Naive thymus-derived CD4-positive, alpha-beta T cell (primary cell): ENCODE data around the gene KDM5B. TPM values are rescaled to one million over a fixed set of nuclear protein-coding genes. Genes with fewer than 3 reads are reported as not detected.
"Not testable (repeated sequence)": the region's sequence is repeated elsewhere in the genome, so short reads cannot be mapped to it uniquely, and the experiment has no call there.

ENCODE experiments used
- ATAC-seq: fragments of 150-1000 bp; cut with Tn5 transposase; 2 replicates; pipeline ENCODE4 v1.10.0; 2021; ENCODE audit warnings: mild to moderate bottlenecking, moderate library complexity
- CTCF ChIA-PET: fragments of 350-600 bp; sonication (Branson Sonifier 250); formaldehyde crosslinking; loops from one replicate; lab custom pipeline; 2021; ENCODE audit warnings: antibody characterized with exemption; lab: Charles Lee
- POLR2A ChIA-PET: fragments of 350-600 bp; sonication (Branson Sonifier 250); formaldehyde crosslinking; loops from one replicate; lab custom pipeline; 2021; ENCODE audit warnings: antibody characterized with exemption, inconsistent platforms; lab: Charles Lee
- DNase-seq, 9 donors: peaks; one replicate each; pipeline versions ENCODE4 v3.0.0 to v3.0.0-alpha.2; 2020 to 2022; ENCODE audit warnings: mixed read lengths in 1 of 9
- H3K27ac ChIP-seq: one replicate; pipeline ENCODE4 v1.7.0; 2013; ENCODE audit warnings: mild to moderate bottlenecking, low read depth, low read length, moderate library complexity
- H3K27me3 ChIP-seq, 2 donors: one replicate each; pipeline ENCODE4 v1.7.0; 2013; ENCODE audit warnings: low read length in 2 of 2, mild to moderate bottlenecking in 2 of 2, moderate library complexity in 2 of 2; ENCODE audit not compliant: control insufficient read depth in 2 of 2, insufficient read depth in 2 of 2
- H3K36me3 ChIP-seq, 3 experiments: 1 replicate in 2 of 3; 2 replicates in 1 of 3; pipeline ENCODE4 v1.7.0; 2013; ENCODE audit warnings: low read length in 3 of 3, mild to moderate bottlenecking in 3 of 3, moderate library complexity in 1 of 3; ENCODE audit not compliant: insufficient read depth in 3 of 3, control insufficient read depth in 2 of 3
- H3K4me1 ChIP-seq, 2 donors: one replicate each; pipeline ENCODE4 v1.7.0; 2013; ENCODE audit warnings: low read length in 2 of 2, mild to moderate bottlenecking in 2 of 2, moderate library complexity in 1 of 2; ENCODE audit not compliant: control insufficient read depth in 2 of 2, insufficient read depth in 2 of 2
- H3K4me3 ChIP-seq: 2 replicates; pipeline ENCODE4 v1.7.0; 2013; ENCODE audit warnings: mild to moderate bottlenecking, low read length
- H3K9me3 ChIP-seq, 3 experiments: 1 replicate in 2 of 3; 2 replicates in 1 of 3; pipeline ENCODE4 v1.7.0; 2013; ENCODE audit warnings: low read length in 3 of 3; ENCODE audit not compliant: control insufficient read depth in 2 of 3
- H3K27ac Mint-ChIP-seq, 9 donors: one replicate each; pipeline ENCODE4 v1.8.0; 2020 to 2022; ENCODE audit warnings: mixed read lengths in 9 of 9, mild to moderate bottlenecking in 8 of 9, moderate library complexity in 5 of 9, inconsistent platforms in 2 of 9
- H3K27me3 Mint-ChIP-seq, 5 donors: one replicate each; pipeline ENCODE4 v1.8.0; 2021 to 2022; ENCODE audit warnings: mixed read lengths in 5 of 5, mild to moderate bottlenecking in 1 of 5
- H3K36me3 Mint-ChIP-seq, 5 donors: one replicate each; pipeline ENCODE4 v1.8.0; 2020 to 2022; ENCODE audit warnings: mixed read lengths in 5 of 5, mild to moderate bottlenecking in 3 of 5, inconsistent platforms in 1 of 5
- H3K4me1 Mint-ChIP-seq, 7 donors: one replicate each; pipeline ENCODE4 v1.8.0; 2020 to 2022; ENCODE audit warnings: mixed read lengths in 7 of 7, mild to moderate bottlenecking in 3 of 7, inconsistent platforms in 1 of 7
- H3K4me3 Mint-ChIP-seq, 10 donors: one replicate each; pipeline ENCODE4 v1.8.0; 2020 to 2022; ENCODE audit warnings: mild to moderate bottlenecking in 10 of 10, mixed read lengths in 10 of 10, moderate library complexity in 6 of 10, inconsistent platforms in 2 of 10
- H3K9me3 Mint-ChIP-seq, 11 donors: one replicate each; pipeline ENCODE4 v1.8.0; 2020 to 2022; ENCODE audit warnings: mixed read lengths in 11 of 11, mild to moderate bottlenecking in 4 of 11, inconsistent platforms in 1 of 11, moderate library complexity in 1 of 11
- intact Hi-C, 2 donors: fragments of 100-400 bp; cut with micrococcal nuclease; formaldehyde crosslinking; loops; one replicate each; pipeline ENCODE4 v1.15.1; 2023
- polyA plus RNA-seq, 2 donors: library from polyadenylated mRNA; unstranded; fragments of 300-500 nt; fragmentation: Illumina TruSeq; gene quantifications; one replicate each; pipeline ENCODE4 v1.2.3, GENCODE V29; 2021
- total RNA-seq, 6 experiments: library from RNA in 5 of 6; stranded (reverse) in 5 of 6; gene quantifications; 1 replicate in 5 of 6; 2 replicates in 1 of 6; pipeline ENCODE4 v1.2.3 and lab custom pipeline; 2021 to 2026

KDM5B gene
- total and polyA plus RNA-seq, 7 experiments from 2014 or later = 16.1 to 105 (median 59.2) TPM

- intact Hi-C loops = loop anchor here (1.0 to 10.0 kb wide), 3 partner anchors 102 to 249 kb away; partner anchors contain the start of gene RABIF (in 1 of the 2)
- no peak overlapping the region for H3K27ac ChIP-seq
- Mint-ChIP-seq H3K36me3 (peaks cover 10 to 58% (median 34%) of the 10 kb centered on the region in 5 donors), H3K9me3 (peaks cover 0 to 1% (median 0%) of the 10 kb centered on the region in 11 donors), H3K27ac (no peak overlapping the region), H3K4me1 (peaks cover 0 to 5% (median 0%) of the 10 kb centered on the region in 7 donors), H3K4me3 (no peak overlapping the region), H3K27me3 (no peaks in the 10 kb centered on the region)
- DNase-seq (no peak), ATAC-seq (no peak)
- ChIA-PET CTCF (no interaction called here), POLR2A (interaction anchor here (1.2 kb wide), 1 partner anchor 9 kb away, joined by 3 read pairs; no protein-coding TSS in a partner anchor)
- peaks cover 0 to 59% (median 9%) of the 10 kb centered on the region in 3 experiments for H3K36me3 ChIP-seq
- H3K4me1 ChIP-seq = no peaks in the 10 kb centered on the region
- no peak overlapping the region for H3K4me3 ChIP-seq
- peaks cover 0 to 2% (median 0%) of the 10 kb centered on the region in 3 experiments for H3K9me3 ChIP-seq
- no peaks in the 10 kb centered on the region for H3K27me3 ChIP-seq
Measured at GRCh38 chr1:202750024-202750423, 58.2 kb downstream of the KDM5B start.

- Mint-ChIP-seq H3K4me3 (no peak overlapping the region), H3K27ac (peak overlapping the region in 1 of 9 donors; percentile 24), H3K27me3 (no peaks in the 10 kb centered on the region), H3K4me1 (no peaks in the 10 kb centered on the region), H3K36me3 (peaks cover 16 to 65% (median 59%) of the 10 kb centered on the region in 5 donors), H3K9me3 (peaks cover 0 to 6% (median 1%) of the 10 kb centered on the region in 11 donors)
- ATAC-seq = no peak
- no peak for DNase-seq
- Histone ChIP-seq H3K36me3 (peaks cover 5 to 69% (median 17%) of the 10 kb centered on the region in 3 experiments), H3K4me3 (no peak overlapping the region), H3K27me3 (no peaks in the 10 kb centered on the region), H3K4me1 (no peaks in the 10 kb centered on the region), H3K9me3 (peaks cover 0 to 4% (median 0%) of the 10 kb centered on the region in 3 experiments), H3K27ac (no peak overlapping the region)
- ChIA-PET CTCF (no interaction called here), POLR2A (no interaction called here)
- intact Hi-C loops = loop anchor here in 1 of 2 donors (5.0 kb wide), 2 partner anchors 52 to 252 kb away; no protein-coding TSS in a partner anchor
Measured at GRCh38 chr1:202745323-202745888, 62.8 kb downstream of the KDM5B start.

GRCh38 chr1:202744770-202745169 lies 63.5 kb downstream of the KDM5B start:
- H3K4me3 Mint-ChIP-seq, H3K4me1 ChIP-seq, DNase-seq, H3K4me3 ChIP-seq, ATAC-seq, H3K27ac ChIP-seq, H3K27me3 ChIP-seq, POLR2A ChIA-PET, H3K9me3 Mint-ChIP-seq, H3K4me1 Mint-ChIP-seq, H3K9me3 ChIP-seq, H3K27me3 Mint-ChIP-seq: not testable (repeated sequence)
- intact Hi-C loops = loop anchor here in 1 of 2 donors (5.0 kb wide), 2 partner anchors 53 to 253 kb away; no protein-coding TSS in a partner anchor
- H3K36me3 ChIP-seq = peaks cover 5 to 70% (median 17%) of the 10 kb centered on the region in 3 experiments
- peak overlapping the region in 1 of 9 donors; percentile 24 for H3K27ac Mint-ChIP-seq
- peaks cover 16 to 65% (median 59%) of the 10 kb centered on the region in 5 donors for H3K36me3 Mint-ChIP-seq
- CTCF ChIA-PET = interaction anchor here (1.2 kb wide), 1 partner anchor 9 kb away, joined by 9 read pairs; no protein-coding TSS in a partner anchor

GRCh38 chr1:202742496-202742895 lies 65.7 kb downstream of the KDM5B start:
- peaks cover 5 to 65% (median 17%) of the 10 kb centered on the region in 3 experiments for H3K36me3 ChIP-seq
- POLR2A ChIA-PET = no interaction called here
- no peak for DNase-seq

GRCh38 chr1:202733251-202733650 lies 75.0 kb downstream of the KDM5B start:
- Histone ChIP-seq H3K9me3 (no peaks in the 10 kb centered on the region), H3K4me1 (no peaks in the 10 kb centered on the region), H3K4me3 (no peak overlapping the region), H3K27ac (no peak overlapping the region), H3K36me3 (peaks cover 15 to 94% (median 20%) of the 10 kb centered on the region in 3 experiments), H3K27me3 (no peaks in the 10 kb centered on the region)
- H3K36me3 Mint-ChIP-seq = peaks cover 13 to 77% (median 30%) of the 10 kb centered on the region in 5 donors
- ATAC-seq (no peak), DNase-seq (no peak)
- CTCF ChIA-PET = interaction anchor here (0.8 kb wide), 1 partner anchor 540 kb away, joined by 3 read pairs; no protein-coding TSS in a partner anchor
- H3K4me3 Mint-ChIP-seq = no peak overlapping the region
- no peak overlapping the region for H3K27ac Mint-ChIP-seq
- intact Hi-C loops = no loop called here
- no peaks in the 10 kb centered on the region for H3K9me3 Mint-ChIP-seq
- POLR2A ChIA-PET = no interaction called here
- H3K4me1 Mint-ChIP-seq = peaks cover 0 to 4% (median 0%) of the 10 kb centered on the region in 7 donors
- no peaks in the 10 kb centered on the region for H3K27me3 Mint-ChIP-seq

More at GRCh38 chr1:202742496-202742895, 65.7 kb downstream of the KDM5B start:
- ATAC-seq = no peak
- CTCF ChIA-PET = no interaction called here
- H3K27ac Mint-ChIP-seq = no peak overlapping the region
- intact Hi-C loops = no loop called here
- H3K9me3 ChIP-seq = peaks cover 0 to 4% (median 0%) of the 10 kb centered on the region in 3 experiments
- H3K27me3 Mint-ChIP-seq = no peaks in the 10 kb centered on the region
- no peaks in the 10 kb centered on the region for H3K27me3 ChIP-seq
- H3K4me1 ChIP-seq = no peaks in the 10 kb centered on the region
- peaks cover 0 to 6% (median 1%) of the 10 kb centered on the region in 11 donors for H3K9me3 Mint-ChIP-seq
- no peaks in the 10 kb centered on the region for H3K4me1 Mint-ChIP-seq
- H3K4me3 Mint-ChIP-seq = no peak overlapping the region
- H3K36me3 Mint-ChIP-seq = peaks cover 16 to 63% (median 56%) of the 10 kb centered on the region in 5 donors
- no peak overlapping the region for H3K27ac ChIP-seq
- H3K4me3 ChIP-seq = no peak overlapping the region

- Mint-ChIP-seq H3K27me3 (no peaks in the 10 kb centered on the region), H3K36me3 (peaks cover 11 to 58% (median 30%) of the 10 kb centered on the region in 5 donors), H3K9me3 (no peaks in the 10 kb centered on the region), H3K4me3 (no peak overlapping the region), H3K4me1 (peaks cover 0 to 4% (median 0%) of the 10 kb centered on the region in 7 donors), H3K27ac (peak overlapping the region in 2 of 9 donors; percentile 2 to 64)
- ATAC-seq = no peak
- no peak for DNase-seq
- H3K4me3 ChIP-seq = no peak overlapping the region
- ChIA-PET CTCF (interaction anchor here (0.6 to 3.5 kb wide), 2 partner anchors 10 to 386 kb away, joined by 7 to 19 read pairs; no protein-coding TSS in a partner anchor), POLR2A (no interaction called here)
- peaks cover 16 to 66% (median 20%) of the 10 kb centered on the region in 3 experiments for H3K36me3 ChIP-seq
- intact Hi-C loops = no loop called here
- H3K4me1 ChIP-seq = no peaks in the 10 kb centered on the region
- no peaks in the 10 kb centered on the region for H3K9me3 ChIP-seq
- H3K27ac ChIP-seq = no peak overlapping the region
- no peaks in the 10 kb centered on the region for H3K27me3 ChIP-seq
Measured at GRCh38 chr1:202728951-202729350, 79.3 kb downstream of the KDM5B start.
